Endothelial cell of umbilical vein (primary cell): ENCODE measurements around the gene CYP26A1.

Source experiments
- EZH2 ChIP-seq: IDR thresholded peaks from 2 replicates; pipeline ENCODE4 v1.6.1; 2012; ENCODE audit warnings: borderline replicate concordance, low read depth, mild to moderate bottlenecking, moderate library complexity, low read length, inconsistent platforms; ENCODE audit not compliant: severe bottlenecking
- JUN ChIP-seq: IDR thresholded peaks from 2 replicates; pipeline ENCODE4 v1.6.1; 2011; ENCODE audit warnings: borderline replicate concordance, low read depth; ENCODE audit not compliant: insufficient read length, insufficient read depth
- POLR2A ChIP-seq: IDR thresholded peaks from 2 replicates; pipeline ENCODE4 v1.6.1; 2012; ENCODE audit warnings: low read depth, mild to moderate bottlenecking, control low read depth, low read length
- POLR2AphosphoS5 ChIP-seq: IDR thresholded peaks from 2 replicates; pipeline ENCODE4 v1.6.1; 2012; ENCODE audit warnings: low read depth, mild to moderate bottlenecking, control low read depth, low read length, moderate library complexity; ENCODE audit not compliant: insufficient read depth
- TF ChIP-seq, protein P1 (sequence below), 2 donors: IDR thresholded peaks; 1 replicate in 1 of 2; 2 replicates in 1 of 2; pipeline ENCODE4 v1.5.1; 2011; ENCODE audit warnings: low read length in 2 of 2, mild to moderate bottlenecking in 2 of 2, moderate library complexity in 2 of 2, control low read depth in 1 of 2, inconsistent platforms in 1 of 2, low read depth in 1 of 2; ENCODE audit not compliant: insufficient read depth in 1 of 2; ENCODE audit errors: extremely low read depth in 1 of 2
- TF ChIP-seq, protein P2 (sequence below): IDR thresholded peaks from 2 replicates; pipeline ENCODE4 v1.6.1; 2011; ENCODE audit not compliant: insufficient read depth, insufficient read length

- TF ChIP-seq, protein P1, sequence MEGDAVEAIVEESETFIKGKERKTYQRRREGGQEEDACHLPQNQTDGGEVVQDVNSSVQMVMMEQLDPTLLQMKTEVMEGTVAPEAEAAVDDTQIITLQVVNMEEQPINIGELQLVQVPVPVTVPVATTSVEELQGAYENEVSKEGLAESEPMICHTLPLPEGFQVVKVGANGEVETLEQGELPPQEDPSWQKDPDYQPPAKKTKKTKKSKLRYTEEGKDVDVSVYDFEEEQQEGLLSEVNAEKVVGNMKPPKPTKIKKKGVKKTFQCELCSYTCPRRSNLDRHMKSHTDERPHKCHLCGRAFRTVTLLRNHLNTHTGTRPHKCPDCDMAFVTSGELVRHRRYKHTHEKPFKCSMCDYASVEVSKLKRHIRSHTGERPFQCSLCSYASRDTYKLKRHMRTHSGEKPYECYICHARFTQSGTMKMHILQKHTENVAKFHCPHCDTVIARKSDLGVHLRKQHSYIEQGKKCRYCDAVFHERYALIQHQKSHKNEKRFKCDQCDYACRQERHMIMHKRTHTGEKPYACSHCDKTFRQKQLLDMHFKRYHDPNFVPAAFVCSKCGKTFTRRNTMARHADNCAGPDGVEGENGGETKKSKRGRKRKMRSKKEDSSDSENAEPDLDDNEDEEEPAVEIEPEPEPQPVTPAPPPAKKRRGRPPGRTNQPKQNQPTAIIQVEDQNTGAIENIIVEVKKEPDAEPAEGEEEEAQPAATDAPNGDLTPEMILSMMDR (IDR thresholded peaks at IDR 0.05; ENCODE audit: extremely low read depth in 1 of 2, insufficient read depth in 1 of 2, low read depth in 1 of 2, low read length in 2 of 2) = no peak
- TF ChIP-seq EZH2 (no peak), JUN (no peak), POLR2A (no peak), POLR2AphosphoS5 (no peak)
- TF ChIP-seq, protein P2, sequence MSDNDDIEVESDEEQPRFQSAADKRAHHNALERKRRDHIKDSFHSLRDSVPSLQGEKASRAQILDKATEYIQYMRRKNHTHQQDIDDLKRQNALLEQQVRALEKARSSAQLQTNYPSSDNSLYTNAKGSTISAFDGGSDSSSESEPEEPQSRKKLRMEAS = no peak
Observed at GRCh38 chr10:93095225-93095624, 21.5 kb downstream of the CYP26A1 start.
